PFSK-1 (cell line): ENCODE measurements around the gene C15orf61.

ENCODE experiments used
- FOXP2 ChIP-seq: optimal IDR thresholded peaks from 2 replicates; pipeline ENCODE3; 2011; ENCODE audit warnings: borderline replicate concordance, control low read depth, inconsistent platforms; ENCODE audit not compliant: insufficient read depth; ENCODE audit errors: extremely low read length, extremely low read depth
- POLR2AphosphoS5 ChIP-seq: IDR thresholded peaks from 2 replicates; pipeline ENCODE4 v1.6.1; 2012; ENCODE audit warnings: low read depth, mild to moderate bottlenecking, control low read depth, low read length, moderate library complexity
- SIN3A ChIP-seq: IDR thresholded peaks from 2 replicates; pipeline ENCODE4 v1.6.1; 2012; ENCODE audit warnings: mild to moderate bottlenecking, low read length, moderate library complexity, borderline replicate concordance; ENCODE audit not compliant: insufficient read depth
- TAF1 ChIP-seq: IDR thresholded peaks from 2 replicates; pipeline ENCODE4 v1.6.1; 2012; ENCODE audit warnings: low read length, control low read depth, borderline replicate concordance; ENCODE audit not compliant: insufficient read depth
- TF ChIP-seq, protein P1 (sequence below), 2 experiments: IDR thresholded peaks; 2 replicates each; pipeline versions ENCODE4 v1.6.1 to v1.8.0; 2011 to 2012; ENCODE audit warnings: low read depth in 2 of 2, low read length in 2 of 2, control low read depth in 1 of 2, inconsistent platforms in 1 of 2, mild to moderate bottlenecking in 1 of 2, moderate library complexity in 1 of 2; ENCODE audit not compliant: insufficient read depth in 1 of 2

Gene C15orf61

DNA sequence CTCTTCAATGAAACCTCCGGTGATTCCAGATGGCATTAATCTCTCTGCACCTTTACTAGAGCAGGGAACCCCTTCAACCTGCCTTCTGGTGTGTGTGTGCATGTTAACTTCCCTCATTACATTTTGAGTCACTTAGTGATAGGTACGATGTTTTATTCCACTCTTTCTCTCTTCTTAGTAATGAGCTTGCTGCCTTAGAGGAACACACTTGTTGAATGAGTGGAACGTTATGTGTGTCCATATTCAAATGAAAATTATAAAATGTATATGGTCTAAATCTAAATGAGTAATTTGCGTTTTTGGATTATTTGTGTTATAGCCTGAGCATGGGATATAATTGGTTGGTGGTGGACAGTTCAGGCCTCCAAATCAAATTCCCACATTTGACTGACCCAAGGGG lies 33.6 kb downstream of the C15orf61 start:
- TF ChIP-seq TAF1 = no peak
- no peak for TF ChIP-seq POLR2AphosphoS5
- no peak for TF ChIP-seq FOXP2
- TF ChIP-seq SIN3A = no peak
- TF ChIP-seq, protein P1, sequence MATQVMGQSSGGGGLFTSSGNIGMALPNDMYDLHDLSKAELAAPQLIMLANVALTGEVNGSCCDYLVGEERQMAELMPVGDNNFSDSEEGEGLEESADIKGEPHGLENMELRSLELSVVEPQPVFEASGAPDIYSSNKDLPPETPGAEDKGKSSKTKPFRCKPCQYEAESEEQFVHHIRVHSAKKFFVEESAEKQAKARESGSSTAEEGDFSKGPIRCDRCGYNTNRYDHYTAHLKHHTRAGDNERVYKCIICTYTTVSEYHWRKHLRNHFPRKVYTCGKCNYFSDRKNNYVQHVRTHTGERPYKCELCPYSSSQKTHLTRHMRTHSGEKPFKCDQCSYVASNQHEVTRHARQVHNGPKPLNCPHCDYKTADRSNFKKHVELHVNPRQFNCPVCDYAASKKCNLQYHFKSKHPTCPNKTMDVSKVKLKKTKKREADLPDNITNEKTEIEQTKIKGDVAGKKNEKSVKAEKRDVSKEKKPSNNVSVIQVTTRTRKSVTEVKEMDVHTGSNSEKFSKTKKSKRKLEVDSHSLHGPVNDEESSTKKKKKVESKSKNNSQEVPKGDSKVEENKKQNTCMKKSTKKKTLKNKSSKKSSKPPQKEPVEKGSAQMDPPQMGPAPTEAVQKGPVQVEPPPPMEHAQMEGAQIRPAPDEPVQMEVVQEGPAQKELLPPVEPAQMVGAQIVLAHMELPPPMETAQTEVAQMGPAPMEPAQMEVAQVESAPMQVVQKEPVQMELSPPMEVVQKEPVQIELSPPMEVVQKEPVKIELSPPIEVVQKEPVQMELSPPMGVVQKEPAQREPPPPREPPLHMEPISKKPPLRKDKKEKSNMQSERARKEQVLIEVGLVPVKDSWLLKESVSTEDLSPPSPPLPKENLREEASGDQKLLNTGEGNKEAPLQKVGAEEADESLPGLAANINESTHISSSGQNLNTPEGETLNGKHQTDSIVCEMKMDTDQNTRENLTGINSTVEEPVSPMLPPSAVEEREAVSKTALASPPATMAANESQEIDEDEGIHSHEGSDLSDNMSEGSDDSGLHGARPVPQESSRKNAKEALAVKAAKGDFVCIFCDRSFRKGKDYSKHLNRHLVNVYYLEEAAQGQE (IDR thresholded peaks at IDR 0.05; ENCODE audit: insufficient read depth in 1 of 2, low read depth in 2 of 2, low read length in 2 of 2) = no peak

DNA sequence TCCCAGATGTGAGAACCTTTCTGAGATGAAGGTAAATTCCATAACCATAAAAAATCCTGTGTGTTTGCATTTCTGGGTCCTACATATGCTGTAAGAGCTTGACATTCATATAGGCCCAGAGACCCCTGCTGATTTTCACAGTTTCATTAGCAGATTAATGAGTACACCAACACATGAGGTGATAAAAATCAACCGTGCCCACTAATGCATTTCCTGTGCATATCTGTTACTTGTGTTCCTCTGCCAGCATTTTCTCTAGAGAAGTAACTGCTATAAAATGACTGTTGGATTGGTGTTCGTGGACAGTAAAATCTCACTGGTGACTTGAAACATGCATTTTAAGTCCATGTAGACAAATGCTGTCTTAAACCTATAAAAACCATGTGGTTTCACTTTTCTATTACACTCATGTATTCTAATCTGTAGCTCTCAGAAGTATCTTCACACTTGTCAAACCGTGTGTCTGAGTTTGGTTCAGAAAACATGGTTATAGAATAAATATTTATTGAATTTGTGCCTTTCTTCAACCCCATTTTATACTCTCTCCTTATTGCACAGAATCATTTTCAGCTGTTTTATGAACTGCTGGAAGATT lies 36.1 kb downstream of the C15orf61 start:
- TF ChIP-seq FOXP2 (no peak), POLR2AphosphoS5 (no peak), TAF1 (no peak), SIN3A (no peak)
- TF ChIP-seq, protein P1 (IDR thresholded peaks at IDR 0.05; ENCODE audit: insufficient read depth in 1 of 2, low read depth in 2 of 2, low read length in 2 of 2) = no peak

DNA sequence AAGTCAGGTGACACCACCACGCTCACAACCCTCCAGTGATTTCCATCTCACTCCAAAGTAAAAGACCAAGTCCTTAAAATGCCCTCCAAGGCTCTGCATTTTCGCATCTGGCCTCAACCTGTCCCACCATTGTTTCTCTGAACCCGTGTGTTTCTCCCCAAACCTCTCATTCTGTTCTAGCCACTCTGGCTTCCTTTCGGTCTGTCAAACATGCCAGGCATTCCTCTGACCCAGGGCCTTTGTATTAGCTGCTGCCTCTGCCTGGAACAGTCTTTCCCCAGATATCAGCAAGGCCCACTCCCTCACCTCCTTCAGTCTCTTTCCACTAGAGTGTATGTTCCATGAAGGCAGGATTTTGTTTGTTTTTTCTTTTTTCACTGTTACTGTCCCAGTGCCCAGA lies 37.6 kb downstream of the C15orf61 start:
- TF ChIP-seq FOXP2 (no peak), POLR2AphosphoS5 (no peak)
- TF ChIP-seq, protein P1 (IDR thresholded peaks at IDR 0.05; ENCODE audit: insufficient read depth in 1 of 2, low read depth in 2 of 2, low read length in 2 of 2) = no peak

DNA sequence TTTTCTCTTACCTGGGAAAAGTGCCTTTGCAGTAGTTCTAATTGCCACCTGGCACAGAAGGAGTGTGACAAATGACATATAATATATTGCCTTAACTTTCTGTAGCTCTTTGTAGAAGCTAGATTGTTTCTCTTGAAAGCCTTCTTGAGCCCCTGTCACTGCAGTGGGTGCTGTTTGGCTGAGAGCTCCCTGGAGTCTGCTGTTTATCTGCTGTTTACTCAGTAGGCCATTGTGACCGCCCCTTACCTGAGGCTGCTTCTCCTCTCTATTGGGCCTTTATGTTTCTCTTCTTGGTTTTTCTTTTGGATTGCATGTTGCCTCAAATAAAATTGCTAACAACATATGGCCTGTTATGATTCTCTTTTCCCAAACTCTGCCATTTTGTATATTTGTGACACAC lies 38.2 kb downstream of the C15orf61 start:
- TF ChIP-seq TAF1 (no peak), SIN3A (no peak), FOXP2 (no peak), POLR2AphosphoS5 (no peak)
- TF ChIP-seq, protein P1 (IDR thresholded peaks at IDR 0.05; ENCODE audit: insufficient read depth in 1 of 2, low read depth in 2 of 2, low read length in 2 of 2) = no peak

DNA sequence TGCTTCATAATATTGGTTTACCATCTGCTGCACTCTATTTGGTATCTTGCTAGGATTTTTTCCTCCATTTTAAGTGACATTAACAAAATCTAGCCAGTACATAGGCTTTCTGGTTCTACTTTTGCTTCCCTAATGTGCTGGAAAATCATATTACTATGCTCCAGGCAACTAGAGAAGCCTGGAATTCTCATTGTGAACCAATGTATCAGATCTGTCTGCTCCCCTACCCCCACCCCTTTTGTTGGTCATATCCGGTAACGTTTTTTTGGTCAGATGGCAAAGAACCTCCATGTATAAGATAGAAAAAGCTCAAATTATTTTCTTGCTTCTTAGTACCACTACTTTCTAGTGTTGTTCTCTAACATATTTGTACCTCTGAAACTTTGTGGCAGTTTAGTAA lies 38.6 kb downstream of the C15orf61 start:
- TF ChIP-seq TAF1 = no peak
- TF ChIP-seq SIN3A = no peak
- TF ChIP-seq POLR2AphosphoS5 = no peak
- TF ChIP-seq, protein P1 (IDR thresholded peaks at IDR 0.05; ENCODE audit: insufficient read depth in 1 of 2, low read depth in 2 of 2, low read length in 2 of 2) = no peak
- no peak for TF ChIP-seq FOXP2
